Measurements from ENCODE around the gene EPB41L4B. TPM values are rescaled to one million over a fixed set of nuclear protein-coding genes. Genes with fewer than 3 reads are reported as not detected.
"Not testable (repeated sequence)": the region's sequence is repeated elsewhere in the genome, so short reads cannot be mapped to it uniquely, and the experiment has no call there.

Gene EPB41L4B
- total RNA-seq, 1 donor: not detected

DNA sequence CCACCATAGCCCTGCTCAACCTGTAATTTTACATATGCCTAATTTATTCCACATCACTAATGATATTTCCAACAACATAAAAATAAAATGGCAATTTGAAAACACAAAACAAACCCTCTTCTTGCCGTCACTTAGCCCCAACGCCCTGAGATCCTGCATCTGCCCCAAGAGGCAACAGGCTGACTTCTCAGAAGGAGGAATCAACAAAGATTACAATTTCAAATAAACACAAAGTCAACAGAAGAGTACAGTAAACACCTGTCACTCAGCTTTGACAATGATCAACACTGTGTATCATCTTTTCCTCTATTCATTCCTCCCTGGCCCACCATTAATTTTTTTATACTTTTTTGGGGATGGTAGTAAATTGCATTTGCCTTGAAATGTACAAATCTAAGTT is 19.8 kb downstream of the EPB41L4B start:
- no peak for DNase-seq (ENCODE audit: low read depth in 2 of 3, low spot score in 2 of 3)

GRCh38 chr9:109299891-109300290 is 21.0 kb downstream of the EPB41L4B start:
- no peak for DNase-seq (ENCODE audit: low read depth in 2 of 3, low spot score in 2 of 3)

GRCh38 chr9:109297899-109298298 is 23.0 kb downstream of the EPB41L4B start:
- DNase-seq (ENCODE audit: low read depth in 2 of 3, low spot score in 2 of 3): no peak

DNA sequence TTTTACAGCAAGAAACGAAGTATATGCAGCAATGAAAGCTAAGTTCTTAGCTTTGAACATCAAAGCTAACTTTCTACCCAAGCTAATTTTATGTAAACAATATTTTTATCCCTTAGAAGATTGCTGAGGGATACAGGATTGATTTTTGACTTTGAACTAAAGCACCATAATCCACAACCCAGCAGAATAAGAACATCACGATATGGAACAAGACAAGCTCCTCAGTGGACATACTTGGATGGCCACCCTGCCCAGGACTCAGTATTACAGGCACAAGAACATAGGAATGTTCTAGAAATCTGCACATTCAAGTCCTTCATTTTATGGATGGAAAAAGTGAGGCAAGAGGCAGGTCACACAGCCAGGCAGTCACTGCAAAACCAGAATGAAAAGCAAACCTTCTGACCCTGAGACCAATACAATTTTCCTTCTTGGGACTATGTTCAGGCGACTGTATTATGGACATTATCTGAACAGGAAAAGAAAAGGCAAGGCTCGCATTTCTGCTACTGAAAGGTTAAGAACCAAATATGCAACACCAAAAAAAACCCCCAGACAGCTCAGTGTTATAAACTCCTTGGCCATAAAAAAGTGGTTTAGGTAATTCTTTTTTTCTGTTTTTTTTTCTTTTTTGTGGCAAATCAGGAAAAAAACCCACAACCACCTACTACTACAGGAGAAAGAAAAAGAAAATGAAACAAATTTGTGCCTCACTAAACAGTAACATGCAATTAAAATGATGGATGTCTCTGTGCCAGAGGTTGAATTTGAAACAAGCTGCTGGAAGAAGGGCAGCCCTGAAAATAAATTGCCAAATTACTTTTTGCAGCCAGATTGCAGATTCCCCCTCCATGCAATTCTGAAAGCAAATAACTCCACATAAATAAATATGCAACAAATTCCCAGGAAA is 25.4 kb downstream of the EPB41L4B start:
- no peak for DNase-seq (ENCODE audit: low read depth in 2 of 3, low spot score in 2 of 3)

- DNase-seq (ENCODE audit: low read depth in 2 of 3, low spot score in 2 of 3): no peak
These were observed 30.5 kb downstream of the EPB41L4B start for GRCh38 chr9:109290385-109290784.

GRCh38 chr9:109289931-109290330 is 30.9 kb downstream of the EPB41L4B start:
- no peak for DNase-seq (ENCODE audit: low read depth in 2 of 3, low spot score in 2 of 3)

DNA sequence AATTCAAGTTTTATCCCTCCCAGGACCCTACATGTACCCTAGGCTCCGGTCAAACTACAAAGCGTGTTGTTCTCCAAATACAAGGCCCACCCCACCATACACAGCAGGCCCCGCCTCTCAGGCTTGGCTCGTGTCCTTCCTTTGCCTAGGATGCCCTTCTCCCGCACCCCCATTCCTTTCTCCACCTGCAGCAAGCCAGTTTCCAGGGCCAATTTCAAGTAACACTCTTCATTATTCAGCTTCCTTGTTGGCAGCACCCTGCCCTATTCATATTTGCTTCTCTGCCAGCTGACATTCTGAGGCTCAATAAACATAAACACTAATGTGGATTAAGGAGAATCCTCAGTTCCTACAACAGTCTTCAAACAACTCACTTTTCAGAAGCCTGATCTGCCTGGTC is 31.7 kb downstream of the EPB41L4B start:
- DNase-seq (ENCODE audit: low read depth in 2 of 3, low spot score in 2 of 3): no peak

- no peak for DNase-seq (ENCODE audit: low read depth in 2 of 3, low spot score in 2 of 3)
These were observed 33.9 kb downstream of the EPB41L4B start for GRCh38 chr9:109286981-109287380.

DNA sequence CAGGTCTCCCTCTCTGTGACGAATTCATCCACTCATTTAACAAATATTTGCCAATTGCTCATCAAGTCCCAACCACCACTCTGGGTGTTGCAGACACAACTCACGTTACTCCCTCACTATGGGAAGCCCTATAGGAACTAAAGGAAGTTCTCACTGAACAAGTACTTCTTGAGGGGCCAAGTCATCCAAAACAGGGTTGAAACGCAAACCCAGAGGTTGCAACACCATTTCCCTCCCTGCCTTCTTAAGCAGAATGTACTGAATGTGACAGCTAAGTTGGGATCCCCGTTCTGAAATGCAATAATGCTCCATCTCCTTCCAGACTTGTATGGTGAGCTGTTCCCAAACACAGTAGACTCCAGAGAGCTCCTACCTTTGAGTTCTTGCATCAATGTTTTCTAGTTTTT is 34.3 kb downstream of the EPB41L4B start:
- no peak for DNase-seq (ENCODE audit: low read depth in 2 of 3, low spot score in 2 of 3)

GRCh38 chr9:109283672-109284071 is 37.2 kb downstream of the EPB41L4B start:
- DNase-seq (ENCODE audit: low read depth in 2 of 3, low spot score in 2 of 3): not testable (repeated sequence)

DNA sequence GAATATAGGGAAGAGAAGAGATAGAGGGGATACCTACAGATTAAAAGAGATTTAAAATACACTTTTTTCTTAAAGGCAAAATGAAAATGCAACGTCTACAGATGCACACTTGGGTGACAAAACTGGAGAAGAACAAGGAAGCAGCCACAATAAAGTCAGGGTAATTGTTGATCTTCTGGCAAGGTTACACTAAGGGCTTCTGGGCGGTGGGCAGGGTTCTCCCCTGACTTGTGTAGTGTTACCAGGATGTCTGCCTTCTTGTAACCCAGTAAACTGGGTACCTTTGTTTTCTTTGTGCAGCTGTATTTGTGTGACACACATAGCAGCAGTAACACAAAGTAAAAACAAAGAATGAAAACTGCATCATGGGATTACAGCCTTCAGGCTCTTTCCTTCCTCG is 37.8 kb downstream of the EPB41L4B start:
- no peak for DNase-seq (ENCODE audit: low read depth in 2 of 3, low spot score in 2 of 3)

GRCh38 chr9:109282302-109282701 is 38.6 kb downstream of the EPB41L4B start:
- DNase-seq (ENCODE audit: low read depth in 2 of 3, low spot score in 2 of 3): no peak

- no peak for DNase-seq (ENCODE audit: low read depth in 2 of 3, low spot score in 2 of 3)
These were observed 39.3 kb downstream of the EPB41L4B start for GRCh38 chr9:109281518-109281917.

- DNase-seq (ENCODE audit: low read depth in 2 of 3, low spot score in 2 of 3): no peak
These were observed 42.0 kb downstream of the EPB41L4B start for GRCh38 chr9:109278848-109279247.

DNA sequence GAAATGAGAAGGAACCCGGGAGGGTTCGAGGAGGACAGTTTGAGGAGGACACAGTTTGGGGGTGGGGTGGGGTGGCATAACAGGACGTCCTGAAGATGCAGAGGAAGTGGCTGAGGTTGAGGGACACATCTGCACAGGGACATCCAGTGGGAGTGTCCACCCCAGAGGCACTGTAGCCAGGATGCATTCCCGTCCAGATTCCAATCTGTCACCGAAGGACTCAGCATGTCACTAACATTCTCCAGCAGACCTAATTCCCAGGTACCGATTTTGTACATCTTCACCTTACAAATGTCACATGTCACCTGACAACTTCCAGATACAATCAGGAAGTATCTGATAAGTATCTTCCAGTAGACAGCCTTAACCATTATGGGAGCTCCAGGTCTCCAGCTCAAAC is 42.6 kb downstream of the EPB41L4B start:
- no peak for DNase-seq (ENCODE audit: low read depth in 2 of 3, low spot score in 2 of 3)

DNA sequence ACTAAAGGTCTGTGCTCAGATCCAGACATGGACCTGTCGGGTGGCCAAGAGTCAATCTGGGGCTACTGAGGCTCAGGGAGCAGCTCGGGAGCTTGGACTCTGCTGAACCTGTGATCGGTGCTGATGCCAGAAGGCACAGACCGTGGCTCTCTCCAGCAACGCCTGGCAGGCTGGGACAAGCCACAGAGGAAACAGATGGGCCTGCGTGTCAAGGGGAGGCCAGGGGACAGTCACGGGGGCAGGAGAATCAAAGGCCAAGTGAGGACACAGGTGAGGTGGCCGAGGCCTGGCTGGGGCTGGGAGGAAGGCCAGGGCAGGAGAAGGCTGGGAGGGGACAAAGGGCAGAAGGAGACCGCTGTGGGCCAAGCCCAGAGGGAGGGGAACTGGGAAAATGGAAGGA is 43.4 kb downstream of the EPB41L4B start:
- peak in 1 of 3 donors; percentile 12 for DNase-seq (ENCODE audit: low read depth in 2 of 3, low spot score in 2 of 3)

DNA sequence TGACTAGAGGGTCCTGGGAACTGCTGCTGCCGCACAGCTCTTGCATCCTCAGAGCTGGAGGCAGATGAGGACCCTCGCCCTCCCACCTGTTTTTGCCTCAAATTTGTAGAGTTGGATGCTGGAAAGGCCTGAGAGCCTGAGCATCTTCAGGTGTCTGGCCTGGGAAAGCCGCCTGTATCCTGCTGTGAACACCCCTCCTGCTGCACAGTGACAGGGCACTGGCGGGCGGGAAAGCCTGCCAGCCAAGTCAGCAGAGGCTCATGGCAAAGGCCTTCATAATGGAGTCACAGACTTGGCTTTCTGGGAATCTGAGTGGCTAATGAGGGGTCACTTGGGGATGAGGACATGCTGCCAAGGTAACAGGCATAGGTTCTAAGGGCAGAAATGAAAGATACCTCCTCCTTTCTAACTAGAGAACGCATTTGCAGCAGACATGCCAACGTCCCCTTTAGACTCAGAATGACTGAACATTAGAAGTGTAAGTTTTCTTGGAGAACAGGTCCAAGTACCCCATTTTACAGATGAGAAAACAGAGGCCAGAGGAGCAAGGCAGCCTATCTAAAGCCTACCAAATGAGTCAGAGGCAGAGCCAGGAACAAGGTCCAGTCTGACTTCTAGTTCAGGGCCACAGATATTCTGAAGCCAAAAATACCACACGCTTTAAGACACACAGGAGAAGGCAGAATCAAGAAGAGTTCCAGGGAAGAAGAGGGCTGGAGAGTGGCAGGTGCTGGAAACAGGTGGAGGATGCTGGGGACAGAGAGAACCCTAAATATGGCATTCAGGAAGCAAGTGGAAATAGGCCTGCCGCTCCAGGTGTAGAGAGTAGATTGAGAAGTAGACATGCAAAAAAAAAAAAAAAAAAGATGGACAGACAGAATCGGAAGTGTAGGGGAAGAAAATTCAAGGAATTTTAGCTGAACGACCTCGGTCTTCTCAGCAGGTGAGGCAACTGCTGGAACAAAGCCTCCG is 44.1 kb downstream of the EPB41L4B start:
- DNase-seq (ENCODE audit: low read depth in 2 of 3, low spot score in 2 of 3): no peak

DNA sequence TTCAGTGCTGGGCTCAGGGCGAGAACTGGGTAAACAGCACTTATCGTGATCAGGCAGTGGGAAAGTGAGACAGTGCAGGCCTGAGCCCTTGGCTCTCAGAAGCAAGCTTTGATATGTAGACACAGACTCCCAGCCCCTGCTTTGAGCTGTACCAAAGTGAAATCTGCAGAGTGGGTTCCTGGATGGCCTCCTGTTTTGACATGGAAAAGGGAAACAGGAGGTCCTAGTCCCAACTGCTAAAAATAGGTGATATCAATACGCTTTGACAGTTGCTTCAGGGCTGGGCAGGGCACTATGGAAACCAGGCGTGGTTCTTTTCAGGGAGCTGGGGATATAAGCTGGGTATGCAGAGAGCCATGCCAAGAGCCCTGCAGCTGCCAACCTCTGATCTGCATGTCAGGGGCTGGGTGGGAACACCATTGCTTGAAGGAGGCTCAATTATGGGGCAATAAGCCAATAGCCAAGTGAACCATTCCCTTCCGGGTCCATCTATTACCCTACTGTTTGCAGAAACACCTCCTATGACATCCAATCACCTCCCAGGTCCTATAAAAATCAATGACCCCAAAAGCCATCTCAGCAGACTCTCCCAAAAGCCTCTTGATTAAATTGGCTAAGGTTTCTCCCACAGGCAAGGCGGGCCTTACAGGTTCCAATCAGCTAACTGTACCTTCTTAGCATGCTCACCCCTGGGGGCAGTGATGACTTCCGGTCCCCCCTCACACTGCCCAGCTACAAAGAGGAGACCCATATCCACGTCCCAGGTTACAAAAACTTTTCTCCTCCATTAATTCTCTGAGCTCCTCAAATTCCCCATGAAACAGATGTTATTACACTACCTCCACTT is 45.8 kb downstream of the EPB41L4B start:
- DNase-seq (ENCODE audit: low read depth in 2 of 3, low spot score in 2 of 3): no peak

DNA sequence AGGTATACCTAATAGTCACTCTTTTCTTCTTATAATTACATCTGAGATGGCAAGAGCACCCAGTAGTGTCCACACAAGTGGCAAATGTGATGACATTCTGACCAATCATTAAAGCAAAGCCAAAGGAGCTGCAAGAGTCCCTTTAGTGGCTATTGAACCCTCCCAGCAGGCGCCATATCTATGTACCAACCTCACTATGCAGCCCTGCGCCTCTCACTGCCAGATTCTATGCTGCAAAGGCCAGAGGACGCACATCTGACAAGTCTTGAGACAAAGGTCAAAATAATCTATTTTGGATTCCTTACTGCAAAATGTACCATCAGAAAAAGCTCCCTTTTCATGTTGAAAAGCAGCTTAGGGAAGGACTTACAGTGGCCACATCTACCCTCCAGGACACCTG is 47.0 kb downstream of the EPB41L4B start:
- no peak for DNase-seq (ENCODE audit: low read depth in 2 of 3, low spot score in 2 of 3)

DNA sequence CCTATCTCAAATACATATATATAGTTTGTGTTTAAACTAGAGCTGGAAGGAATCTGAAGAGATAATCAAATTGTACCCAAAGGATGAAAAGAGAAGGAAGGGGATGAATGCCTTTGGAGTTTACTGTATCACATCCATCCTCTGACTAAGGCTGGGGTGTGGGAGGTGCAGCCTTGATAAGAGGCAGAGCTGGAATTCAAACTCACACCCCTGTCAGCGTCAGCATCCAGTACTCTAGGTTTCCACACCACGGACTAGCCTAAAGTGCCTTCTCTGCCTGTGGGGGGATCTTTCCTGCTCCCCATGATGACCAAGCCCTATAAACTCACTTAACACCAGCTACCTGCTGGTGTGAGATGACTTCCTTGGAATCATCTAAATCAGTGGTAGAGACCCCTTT is 48.1 kb downstream of the EPB41L4B start:
- no peak for DNase-seq (ENCODE audit: low read depth in 2 of 3, low spot score in 2 of 3)

DNA sequence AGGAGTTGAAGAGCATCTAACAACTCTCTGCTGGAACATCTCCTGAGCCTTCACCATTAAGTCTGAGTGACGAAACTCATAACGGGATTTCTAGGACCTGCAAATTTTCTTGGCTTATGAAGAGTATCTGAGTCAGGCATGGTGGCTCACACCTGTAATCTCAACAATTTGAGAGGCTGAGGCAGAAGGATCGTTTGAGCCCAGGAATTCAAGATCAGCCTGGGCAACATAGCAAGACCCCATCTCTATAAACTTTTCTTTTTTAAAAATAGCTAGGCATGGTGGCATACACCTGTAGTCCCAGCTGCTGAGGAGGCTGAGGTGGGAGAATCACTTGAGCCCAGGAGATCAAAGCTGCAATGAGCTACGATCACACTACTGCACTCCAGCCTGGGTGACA is 48.8 kb downstream of the EPB41L4B start:
- no peak for DNase-seq (ENCODE audit: low read depth in 2 of 3, low spot score in 2 of 3)

Measured in hematopoietic multipotent progenitor cell (in vitro differentiated cells).